Prostate gland (tissue), 2 donors: Measurements from ENCODE around the gene TFCP2.

ENCODE experiments used
- POLR2A ChIP-seq: fragments of 450-650 bp; IDR thresholded peaks from one replicate; pipeline ENCODE4 v1.6.1; 2016; ENCODE audit warnings: antibody characterized with exemption, mild to moderate bottlenecking
- POLR2AphosphoS5 ChIP-seq: sonication (generic); formaldehyde crosslinking; IDR thresholded peaks from one replicate; pipeline ENCODE4 v1.6.1; 2017; ENCODE audit warnings: antibody characterized with exemption
- TF ChIP-seq, protein P1 (sequence below), 4 experiments: fragments of 200-600 bp in 2 of 4; fragments of 450-650 bp in 2 of 4; sonication (generic) in 2 of 4; IDR thresholded peaks; 1 replicate in 3 of 4; 2 replicates in 1 of 4; pipeline ENCODE4 v1.5.1; 2016 to 2019; ENCODE audit warnings: antibody characterized with exemption in 4 of 4, mild to moderate bottlenecking in 2 of 4, moderate library complexity in 2 of 4

DNA sequence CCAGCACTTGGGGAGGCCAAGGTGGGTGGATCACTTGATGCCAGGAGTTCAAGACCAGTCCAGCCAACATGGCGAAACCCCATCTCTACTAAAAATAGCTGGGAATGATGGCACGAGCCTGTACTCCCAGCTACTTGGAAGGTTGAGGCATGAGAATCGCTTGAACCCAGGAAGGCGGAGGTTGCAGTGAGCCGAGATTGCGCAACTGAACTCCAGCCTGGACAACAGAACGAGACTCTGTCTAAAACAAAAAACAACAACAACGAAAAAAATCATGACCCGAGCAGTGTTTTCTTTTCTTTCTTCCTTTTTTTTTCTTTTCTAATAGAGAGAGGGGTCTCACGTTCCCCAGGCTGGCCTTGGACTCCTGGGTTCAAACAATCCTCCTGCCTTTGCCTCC lies 86.0 kb downstream of the TFCP2 start:
- TF ChIP-seq, protein P1, sequence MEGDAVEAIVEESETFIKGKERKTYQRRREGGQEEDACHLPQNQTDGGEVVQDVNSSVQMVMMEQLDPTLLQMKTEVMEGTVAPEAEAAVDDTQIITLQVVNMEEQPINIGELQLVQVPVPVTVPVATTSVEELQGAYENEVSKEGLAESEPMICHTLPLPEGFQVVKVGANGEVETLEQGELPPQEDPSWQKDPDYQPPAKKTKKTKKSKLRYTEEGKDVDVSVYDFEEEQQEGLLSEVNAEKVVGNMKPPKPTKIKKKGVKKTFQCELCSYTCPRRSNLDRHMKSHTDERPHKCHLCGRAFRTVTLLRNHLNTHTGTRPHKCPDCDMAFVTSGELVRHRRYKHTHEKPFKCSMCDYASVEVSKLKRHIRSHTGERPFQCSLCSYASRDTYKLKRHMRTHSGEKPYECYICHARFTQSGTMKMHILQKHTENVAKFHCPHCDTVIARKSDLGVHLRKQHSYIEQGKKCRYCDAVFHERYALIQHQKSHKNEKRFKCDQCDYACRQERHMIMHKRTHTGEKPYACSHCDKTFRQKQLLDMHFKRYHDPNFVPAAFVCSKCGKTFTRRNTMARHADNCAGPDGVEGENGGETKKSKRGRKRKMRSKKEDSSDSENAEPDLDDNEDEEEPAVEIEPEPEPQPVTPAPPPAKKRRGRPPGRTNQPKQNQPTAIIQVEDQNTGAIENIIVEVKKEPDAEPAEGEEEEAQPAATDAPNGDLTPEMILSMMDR (IDR thresholded peaks at IDR 0.05): no peak
- no peak for TF ChIP-seq POLR2A
- no peak for TF ChIP-seq POLR2AphosphoS5
